WERI-Rb-1 (cell line): ENCODE results near the gene PLCXD1.
"Not testable (repeated sequence)": the region's sequence is repeated elsewhere in the genome, so short reads cannot be mapped to it uniquely, and the experiment has no call there.

Source experiments
- DNase-seq: peaks from one replicate; pipeline ENCODE4 v3.0.0-alpha.2; 2020
- H3K27ac ChIP-seq: fragments of 250-450 bp; sonication (Bioruptor Pico); 2 replicates; pipeline ENCODE4 v1.5.1; 2020; ENCODE audit warnings: mild to moderate bottlenecking, moderate library complexity
- H3K27me3 ChIP-seq: fragments of 250-450 bp; sonication (Bioruptor Pico); 2 replicates; pipeline ENCODE4 v1.5.1; 2021; ENCODE audit warnings: mild to moderate bottlenecking, low read depth, moderate library complexity; ENCODE audit not compliant: insufficient read depth, severe bottlenecking
- H3K36me3 ChIP-seq: fragments of 250-450 bp; sonication (Bioruptor Pico); 2 replicates; pipeline ENCODE4 v1.5.1; 2020; ENCODE audit warnings: mild to moderate bottlenecking, moderate library complexity
- H3K4me3 ChIP-seq: 2 replicates; pipeline ENCODE4 v1.5.1; 2011; ENCODE audit warnings: low read depth, mild to moderate bottlenecking, control low read depth, low read length
- H3K9me3 ChIP-seq: fragments of 250-450 bp; sonication (Bioruptor Pico); 2 replicates; pipeline ENCODE4 v1.5.1; 2021; ENCODE audit warnings: mild to moderate bottlenecking, moderate library complexity; ENCODE audit not compliant: severe bottlenecking
- TF ChIP-seq, protein P1 (sequence below): IDR thresholded peaks from 2 replicates; pipeline ENCODE4 v1.5.1; 2011; ENCODE audit warnings: low read depth, mild to moderate bottlenecking, control low read depth, inconsistent platforms, low read length

PLCXD1 gene

GRCh38 chrX:258291-259040 is 22.7 kb upstream of the PLCXD1 start:
- H3K27ac ChIP-seq: no peak overlapping the region
- peak; percentile 4 for DNase-seq
- H3K4me3 ChIP-seq: no peak overlapping the region
- no peaks in the 10 kb centered on the region for H3K36me3 ChIP-seq
- TF ChIP-seq, protein P1, sequence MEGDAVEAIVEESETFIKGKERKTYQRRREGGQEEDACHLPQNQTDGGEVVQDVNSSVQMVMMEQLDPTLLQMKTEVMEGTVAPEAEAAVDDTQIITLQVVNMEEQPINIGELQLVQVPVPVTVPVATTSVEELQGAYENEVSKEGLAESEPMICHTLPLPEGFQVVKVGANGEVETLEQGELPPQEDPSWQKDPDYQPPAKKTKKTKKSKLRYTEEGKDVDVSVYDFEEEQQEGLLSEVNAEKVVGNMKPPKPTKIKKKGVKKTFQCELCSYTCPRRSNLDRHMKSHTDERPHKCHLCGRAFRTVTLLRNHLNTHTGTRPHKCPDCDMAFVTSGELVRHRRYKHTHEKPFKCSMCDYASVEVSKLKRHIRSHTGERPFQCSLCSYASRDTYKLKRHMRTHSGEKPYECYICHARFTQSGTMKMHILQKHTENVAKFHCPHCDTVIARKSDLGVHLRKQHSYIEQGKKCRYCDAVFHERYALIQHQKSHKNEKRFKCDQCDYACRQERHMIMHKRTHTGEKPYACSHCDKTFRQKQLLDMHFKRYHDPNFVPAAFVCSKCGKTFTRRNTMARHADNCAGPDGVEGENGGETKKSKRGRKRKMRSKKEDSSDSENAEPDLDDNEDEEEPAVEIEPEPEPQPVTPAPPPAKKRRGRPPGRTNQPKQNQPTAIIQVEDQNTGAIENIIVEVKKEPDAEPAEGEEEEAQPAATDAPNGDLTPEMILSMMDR: no peak
- H3K9me3 ChIP-seq: peaks cover under 1% of the 10 kb centered on the region
- H3K27me3 ChIP-seq: no peaks in the 10 kb centered on the region

DNA sequence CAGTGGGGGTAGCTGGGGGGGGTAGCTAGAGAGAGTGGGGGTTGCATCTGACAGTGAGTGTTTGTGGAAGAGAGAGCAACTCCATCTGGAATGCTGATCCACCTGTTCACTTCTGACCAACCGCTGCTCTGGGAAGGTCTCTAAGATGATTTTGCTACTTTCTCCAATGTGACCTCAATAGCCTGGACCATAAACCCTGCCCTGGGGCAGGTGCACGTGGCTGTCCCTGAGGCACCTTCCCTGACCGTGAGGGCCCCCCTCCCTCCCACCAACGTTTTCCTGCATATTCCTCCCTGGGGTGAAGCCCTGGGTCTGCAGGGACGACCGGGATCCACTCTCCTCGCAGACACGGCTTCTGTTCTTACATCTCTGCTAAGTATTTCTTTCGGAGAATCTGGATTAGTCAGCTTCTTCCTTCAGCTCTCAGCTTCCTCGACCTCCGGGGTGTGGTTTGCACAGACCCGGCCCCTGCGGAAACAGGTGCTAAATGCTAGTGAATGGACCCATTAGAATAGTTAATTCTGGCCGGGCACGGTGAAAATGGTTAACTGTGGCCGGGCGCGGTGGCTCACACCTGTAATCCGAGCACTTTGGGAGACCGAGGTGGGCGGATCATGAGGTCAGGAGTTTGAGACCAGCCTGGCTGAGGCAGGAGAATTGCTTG is 21.4 kb upstream of the PLCXD1 start:
- H3K27me3 ChIP-seq: no peaks in the 10 kb centered on the region
- peak overlapping the region; percentile 24; the same call in 1 of the 2 replicates for H3K4me3 ChIP-seq
- H3K36me3 ChIP-seq: no peaks in the 10 kb centered on the region
- no peaks in the 10 kb centered on the region for H3K9me3 ChIP-seq
- TF ChIP-seq, protein P1: no peak
- no peak overlapping the region for H3K27ac ChIP-seq
- DNase-seq: peak; percentile 38

- peak; percentile 85 for DNase-seq
These were observed 19.8 kb upstream of the PLCXD1 start for GRCh38 chrX:261167-261918.

GRCh38 chrX:261919-262352 is 19.2 kb upstream of the PLCXD1 start:
- peak overlapping the region; percentile 81 for H3K27ac ChIP-seq
- DNase-seq: peak; percentile 68
- no peaks in the 10 kb centered on the region for H3K9me3 ChIP-seq
- H3K36me3 ChIP-seq: no peaks in the 10 kb centered on the region
- TF ChIP-seq, protein P1: no peak
- H3K4me3 ChIP-seq: peak overlapping the region; percentile 48
- H3K27me3 ChIP-seq: no peaks in the 10 kb centered on the region

More at GRCh38 chrX:261167-261918, 19.8 kb upstream of the PLCXD1 start:
- peak overlapping the region; percentile 81 for H3K27ac ChIP-seq
- peak overlapping the region; percentile 48 for H3K4me3 ChIP-seq
- no peaks in the 10 kb centered on the region for H3K36me3 ChIP-seq
- no peaks in the 10 kb centered on the region for H3K9me3 ChIP-seq
- TF ChIP-seq, protein P1: peak; percentile 59
- H3K27me3 ChIP-seq: no peaks in the 10 kb centered on the region

DNA sequence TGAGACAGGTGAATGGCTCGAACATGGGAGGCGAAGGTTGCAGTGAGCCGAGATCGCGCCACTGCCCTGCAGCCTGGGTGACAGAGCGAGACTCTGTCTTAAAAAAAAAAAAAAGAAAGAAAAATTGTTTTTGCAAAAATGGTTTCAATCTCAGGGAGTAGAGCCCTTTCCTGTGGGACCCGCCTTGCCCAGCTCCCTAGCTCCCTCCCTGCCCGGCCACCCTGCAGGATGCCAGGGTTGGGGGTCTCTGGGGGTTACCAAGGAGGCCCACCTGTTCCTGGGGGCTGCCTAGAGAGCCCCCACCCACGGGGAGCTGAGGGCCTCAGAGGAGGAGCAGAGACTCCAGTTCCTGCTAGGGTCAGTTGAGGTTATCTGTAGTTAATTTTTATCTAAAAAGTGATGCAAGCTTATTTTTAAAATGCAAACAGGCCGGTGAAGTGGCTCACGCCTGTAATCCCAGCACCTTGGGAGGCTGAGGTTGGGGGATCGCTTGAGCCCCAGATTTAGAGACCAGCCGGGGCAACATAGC is 18.7 kb upstream of the PLCXD1 start:
- Histone ChIP-seq H3K27me3 (no peaks in the 10 kb centered on the region), H3K27ac (peak overlapping the region; percentile 81), H3K36me3 (no peaks in the 10 kb centered on the region), H3K9me3 (no peaks in the 10 kb centered on the region), H3K4me3 (peak overlapping the region; percentile 28)
- TF ChIP-seq, protein P1: no peak
- peak; percentile 6 for DNase-seq

DNA sequence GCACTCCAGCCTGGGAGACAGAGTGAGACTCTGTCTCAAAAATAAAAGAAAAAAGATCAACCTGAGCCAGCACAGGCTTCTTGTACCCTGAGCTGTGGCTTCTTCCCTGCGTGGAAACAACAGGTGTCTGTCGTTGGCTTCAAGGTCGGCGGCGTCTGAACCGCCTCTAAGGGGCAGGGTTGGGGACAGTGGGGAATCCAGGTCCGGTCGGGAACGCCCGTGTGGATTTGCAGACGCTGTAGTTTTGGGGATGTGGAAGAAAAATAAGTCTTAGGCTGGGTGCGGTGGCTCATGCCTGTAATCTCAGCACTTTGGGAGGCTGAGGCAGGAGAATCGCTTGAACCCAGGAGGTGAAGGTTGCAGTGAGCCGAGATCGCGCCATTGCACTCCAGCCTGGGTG is 17.2 kb upstream of the PLCXD1 start:
- H3K9me3 ChIP-seq, H3K4me3 ChIP-seq, H3K27ac ChIP-seq, H3K36me3 ChIP-seq, H3K27me3 ChIP-seq: not testable (repeated sequence)
- peak; percentile 4 for DNase-seq
